ENCODE measurements around the gene SLC7A11. TPM values are rescaled to one million over a fixed set of nuclear protein-coding genes. Genes with fewer than 3 reads are reported as not detected.

SLC7A11 gene
- total and polyA plus RNA-seq, 10 of the 15 experiments (the other 5 are each of a cell fraction or from before 2014, with no cell fraction given) = 1.6 to 9.8 (median 3.5) TPM

DNA sequence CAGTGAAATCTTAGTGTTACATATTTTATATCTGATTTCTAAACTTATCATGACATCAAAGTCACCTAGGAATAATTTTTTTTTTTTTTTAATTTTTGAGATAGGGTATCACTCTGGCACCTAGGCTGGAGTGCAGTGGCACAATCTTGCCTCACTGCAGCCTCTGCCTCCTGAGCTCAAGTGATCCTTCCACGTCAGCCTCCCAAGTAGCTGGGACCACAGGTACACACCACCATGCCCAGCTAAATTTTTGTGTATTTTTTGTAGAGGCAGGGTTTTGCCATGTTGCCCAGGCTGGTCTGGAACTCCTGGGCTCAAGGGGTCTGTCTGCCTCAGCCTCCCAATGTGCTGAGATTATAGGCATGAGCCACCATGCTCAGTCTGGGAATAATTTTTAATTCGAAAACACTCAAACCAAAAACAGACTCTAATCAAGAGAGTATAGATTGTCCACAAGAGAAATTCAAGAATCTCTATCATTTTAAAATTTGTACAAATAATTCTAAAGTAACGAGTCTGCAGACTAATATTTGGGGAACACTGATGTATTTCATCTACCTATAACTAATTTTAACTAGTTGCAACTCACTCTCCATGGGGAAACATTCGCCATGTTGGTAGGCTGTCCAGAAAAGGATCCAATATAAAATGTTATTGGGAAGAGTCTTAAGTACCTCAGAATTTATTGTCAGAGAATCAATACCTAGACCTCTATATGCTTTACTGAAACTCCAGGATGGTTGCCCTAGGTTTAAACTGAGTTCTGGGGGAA lies 3.4 kb downstream of the SLC7A11 start:
- no peak for FAIRE-seq
- Histone ChIP-seq H3K27me3 (replicated peaks in 1 of 2; ENCODE audit: control insufficient read depth in 2 of 2, insufficient read depth in 2 of 2, low read length in 1 of 2) (no peaks in the 10 kb centered on the region), H2AFZ (ENCODE audit: control insufficient read depth, low read depth, low read length) (no peak overlapping the region; the same call in none of the 2 replicates), H3K9ac (ENCODE audit: control insufficient read depth, insufficient read depth, low read length) (no peak overlapping the region), H3K4me1 (ENCODE audit: control insufficient read depth, insufficient read depth, low read length) (no peaks in the 10 kb centered on the region), H3K36me3 (ENCODE audit: control insufficient read depth in 2 of 2, insufficient read depth in 2 of 2, low read length in 1 of 2) (no peaks in the 10 kb centered on the region), H3K27ac (ENCODE audit: control insufficient read depth, insufficient read depth) (peak overlapping the region; percentile 29), H3K4me3 (peak overlapping the region; percentile 49), H3K4me2 (ENCODE audit: control insufficient read depth, insufficient read depth) (peak overlapping the region; percentile 57), H3K9me3 (replicated peaks; ENCODE audit: control insufficient read depth, insufficient read depth, low read length) (no peaks in the 10 kb centered on the region), H4K20me1 (ENCODE audit: control insufficient read depth, insufficient read depth) (no peaks in the 10 kb centered on the region), H3K79me2 (ENCODE audit: control insufficient read depth, insufficient read depth, low read length) (peaks cover 36% of the 10 kb centered on the region)
- ChIA-PET POLR2A (interaction anchor here (0.6 to 2.5 kb wide), 10 partner anchors 8 to 1217 kb away, joined by 3 to 15 read pairs (median 4); no protein-coding TSS in a partner anchor), RAD21 (ENCODE audit: unreplicated experiment) (interaction anchor here (1.0 to 6.8 kb wide), 12 partner anchors 7 to 283 kb away, joined by 3 to 56 read pairs (median 5); no protein-coding TSS in a partner anchor), CTCF (interaction anchor here (0.8 to 2.2 kb wide), 7 partner anchors 14 to 148 kb away, joined by 3 to 8 read pairs (median 3); no protein-coding TSS in a partner anchor), SMC1A (ENCODE audit: uncharacterized antibody, unreplicated experiment) (interaction anchor here (0.9 to 6.3 kb wide), 12 partner anchors 9 to 111 kb away, joined by 4 to 68 read pairs (median 6); no protein-coding TSS in a partner anchor)
- ATAC-seq = no peak
- WGBS (ENCODE audit: insufficient coverage, insufficient replicate concordance, low lambda C conversion rate, missing lambda C conversion rate) = 73% methylated on average over 4 of the region's 4 CpGs
- TF ChIP-seq MXI1 (IDR thresholded peaks at IDR 0.05; ENCODE audit: low read depth, low read length) (no peak), CBX3 (IDR thresholded peaks at IDR 0.05; ENCODE audit: borderline replicate concordance, low read depth) (no peak), NR2C2 (IDR thresholded peaks at IDR 0.05; ENCODE audit: borderline replicate concordance, control insufficient read depth, insufficient read length, low read depth) (no peak), ZBED1 (IDR thresholded peaks at IDR 0.05; ENCODE audit: borderline replicate concordance) (no peak), NBN (IDR thresholded peaks at IDR 0.05) (no peak), EGR1 (IDR thresholded peaks at IDR 0.05; ENCODE audit: borderline replicate concordance in 1 of 2, low read depth in 2 of 2, low read length in 2 of 2) (no peak), BRCA1 (IDR thresholded peaks at IDR 0.05; ENCODE audit: low read depth, low read length) (no peak), MYC (IDR thresholded peaks at IDR 0.05; ENCODE audit: insufficient read depth, insufficient read length, insufficient replicate concordance, low read length, severe bottlenecking) (no peak), ZSCAN29 (IDR thresholded peaks at IDR 0.05) (no peak), SPI1 (IDR thresholded peaks at IDR 0.05; ENCODE audit: borderline replicate concordance, insufficient read depth, low read depth, low read length) (no peak), WRNIP1 (IDR thresholded peaks at IDR 0.05; ENCODE audit: borderline replicate concordance, low read depth, low read length) (no peak), NFXL1 (IDR thresholded peaks at IDR 0.05; ENCODE audit: borderline replicate concordance) (no peak)
- no peak for DNase-seq (ENCODE audit: low read depth, low spot score)
- in situ Hi-C loops (cut with MboI) (no loop called here), intact Hi-C loops (cut with micrococcal nuclease; ENCODE audit: unreplicated experiment) (no loop called here)
- no TSS peak for BruUV-seq (replicated peaks)
